Measurements from ENCODE around the gene TAGLN3. TPM values are rescaled to one million over a fixed set of nuclear protein-coding genes. Genes with fewer than 3 reads are reported as not detected.

The TAGLN3 gene
- total and polyA plus RNA-seq, 2 of the 13 experiments (the other 11 are each of a cell fraction or from before 2014, with no cell fraction given), result 0.51 to 0.91 TPM

GRCh38 chr3:112002096-112002971, 3.6 kb downstream of the TAGLN3 start:
- Histone ChIP-seq H3K4me2 (ENCODE audit: low read depth, low read length) (no peak overlapping the region), H3K4me1 (ENCODE audit: insufficient read depth, low read length) (peaks cover 29% of the 10 kb centered on the region), H3K4me3 (replicated peaks in 1 of 3; ENCODE audit: insufficient read depth in 1 of 3, low read depth in 2 of 3, low read length in 3 of 3) (no peak overlapping the region), H3K9me3 (ENCODE audit: low read length) (no peaks in the 10 kb centered on the region), H3K27ac (ENCODE audit: extremely low read length, insufficient read depth, low read length) (no peak overlapping the region), H3K9ac (ENCODE audit: insufficient read depth, low read depth, low read length) (no peak overlapping the region), H3K27me3 (ENCODE audit: control insufficient read depth in 1 of 2, insufficient read depth in 2 of 2, low read length in 2 of 2) (peaks cover 5 to 23% of the 10 kb centered on the region in 2 experiments), H4K20me1 (ENCODE audit: insufficient read depth, low read length) (no peaks in the 10 kb centered on the region), H3K36me3 (replicated peaks in 1 of 2; ENCODE audit: control insufficient read depth in 1 of 2, insufficient read depth in 2 of 2, low read length in 2 of 2) (no peaks in the 10 kb centered on the region), H3K79me2 (ENCODE audit: insufficient read depth, low read length) (no peaks in the 10 kb centered on the region), H2AFZ (ENCODE audit: low read length) (no peak overlapping the region)
- ChIA-PET POLR2A (no interaction called here), CTCF (ENCODE audit: low intra/inter-chr PET ratio, low total read pairs) (no interaction called here)
- intact Hi-C loops (cut with micrococcal nuclease; ENCODE audit: unreplicated experiment) (no loop called here), in situ Hi-C loops (cut with HindIII; ENCODE audit: extremely low pct_ligation_motif_present, low pct_unique_long_range_greater_than_20kb) (no loop called here)
- TF ChIP-seq PREB (CRISPR knock-in tag; IDR thresholded peaks at IDR 0.05) (no peak), POLR2AphosphoS5 (IDR thresholded peaks at IDR 0.05; ENCODE audit: low read depth, low read length) (no peak), GZF1 (CRISPR knock-in tag; IDR thresholded peaks at IDR 0.05) (no peak), KDM3A (CRISPR knock-in tag; IDR thresholded peaks at IDR 0.05; ENCODE audit: low read depth) (no peak), ZNF44 (CRISPR knock-in tag; IDR thresholded peaks at IDR 0.05) (no peak), HNF4G (IDR thresholded peaks at IDR 0.05; ENCODE audit: borderline replicate concordance, low read depth, low read length) (no peak), HNF4G (CRISPR knock-in tag; IDR thresholded peaks at IDR 0.05; ENCODE audit: borderline replicate concordance, low read depth) (no peak), ONECUT2 (CRISPR knock-in tag; IDR thresholded peaks at IDR 0.05) (no peak)
- TF ChIP-seq, protein P1, sequence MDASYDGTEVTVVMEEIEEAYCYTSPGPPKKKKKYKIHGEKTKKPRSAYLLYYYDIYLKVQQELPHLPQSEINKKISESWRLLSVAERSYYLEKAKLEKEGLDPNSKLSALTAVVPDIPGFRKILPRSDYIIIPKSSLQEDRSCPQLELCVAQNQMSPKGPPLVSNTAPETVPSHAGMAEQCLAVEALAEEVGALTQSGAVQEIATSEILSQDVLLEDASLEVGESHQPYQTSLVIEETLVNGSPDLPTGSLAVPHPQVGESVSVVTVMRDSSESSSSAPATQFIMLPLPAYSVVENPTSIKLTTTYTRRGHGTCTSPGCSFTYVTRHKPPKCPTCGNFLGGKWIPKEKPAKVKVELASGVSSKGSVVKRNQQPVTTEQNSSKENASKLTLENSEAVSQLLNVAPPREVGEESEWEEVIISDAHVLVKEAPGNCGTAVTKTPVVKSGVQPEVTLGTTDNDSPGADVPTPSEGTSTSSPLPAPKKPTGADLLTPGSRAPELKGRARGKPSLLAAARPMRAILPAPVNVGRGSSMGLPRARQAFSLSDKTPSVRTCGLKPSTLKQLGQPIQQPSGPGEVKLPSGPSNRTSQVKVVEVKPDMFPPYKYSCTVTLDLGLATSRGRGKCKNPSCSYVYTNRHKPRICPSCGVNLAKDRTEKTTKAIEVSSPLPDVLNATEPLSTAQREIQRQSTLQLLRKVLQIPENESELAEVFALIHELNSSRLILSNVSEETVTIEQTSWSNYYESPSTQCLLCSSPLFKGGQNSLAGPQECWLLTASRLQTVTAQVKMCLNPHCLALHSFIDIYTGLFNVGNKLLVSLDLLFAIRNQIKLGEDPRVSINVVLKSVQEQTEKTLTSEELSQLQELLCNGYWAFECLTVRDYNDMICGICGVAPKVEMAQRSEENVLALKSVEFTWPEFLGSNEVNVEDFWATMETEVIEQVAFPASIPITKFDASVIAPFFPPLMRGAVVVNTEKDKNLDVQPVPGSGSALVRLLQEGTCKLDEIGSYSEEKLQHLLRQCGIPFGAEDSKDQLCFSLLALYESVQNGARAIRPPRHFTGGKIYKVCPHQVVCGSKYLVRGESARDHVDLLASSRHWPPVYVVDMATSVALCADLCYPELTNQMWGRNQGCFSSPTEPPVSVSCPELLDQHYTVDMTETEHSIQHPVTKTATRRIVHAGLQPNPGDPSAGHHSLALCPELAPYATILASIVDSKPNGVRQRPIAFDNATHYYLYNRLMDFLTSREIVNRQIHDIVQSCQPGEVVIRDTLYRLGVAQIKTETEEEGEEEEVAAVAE (CRISPR knock-in tag; IDR thresholded peaks at IDR 0.05; ENCODE audit: borderline replicate concordance), result no peak
- no TSS peak for BruUV-seq (replicated peaks)
- ATAC-seq (no peak), DNase-seq (ENCODE audit: low spot score) (no peak), FAIRE-seq (no peak)
- 18% methylated on average over 8 of the region's 8 CpGs for WGBS (ENCODE audit: low lambda C conversion rate)
